GM23338 (cell line): Measurements from ENCODE around the gene OTUB2. TPM values are rescaled to one million over a fixed set of nuclear protein-coding genes. Genes with fewer than 3 reads are reported as not detected.
A peak's percentile ranks its signal among the peaks of the same experiment; 100 is the strongest.

Experiments used
- ATAC-seq: fragments of 200-7000 bp; cut with Tn5 transposase; 3 replicates; pipeline ENCODE4 v1.9.1; 2020
- DNase-seq: peaks from one replicate; pipeline ENCODE4 v3.0.0-alpha.2; 2015; ENCODE audit warnings: low spot score
- H2AFZ ChIP-seq: fragments of 200-600 bp; sonication (generic); 2 replicates; pipeline ENCODE4 v1.8.0; 2016; ENCODE audit warnings: antibody characterized with exemption, mild to moderate bottlenecking, moderate library complexity
- H3F3A ChIP-seq: fragments of 200-600 bp; sonication (generic); replicated peaks from 2 replicates; pipeline ENCODE4 v1.8.0; 2017; ENCODE audit warnings: antibody characterized with exemption, mixed run types, low read depth
- H3K27ac ChIP-seq: fragments of 200-600 bp; sonication (generic); 2 replicates; pipeline ENCODE4 v1.6.1; 2016; ENCODE audit warnings: low read depth
- H3K27me3 ChIP-seq: fragments of 200-600 bp; sonication (generic); 2 replicates; pipeline ENCODE4 v1.8.0; 2016; ENCODE audit warnings: mild to moderate bottlenecking, mixed run types, moderate library complexity; ENCODE audit not compliant: insufficient read depth
- H3K36me3 ChIP-seq: fragments of 200-600 bp; sonication (generic); 2 replicates; pipeline ENCODE4 v1.8.0; 2016; ENCODE audit warnings: mild to moderate bottlenecking; ENCODE audit not compliant: insufficient read depth
- H3K4me1 ChIP-seq: fragments of 200-600 bp; sonication (generic); 2 replicates; pipeline ENCODE4 v1.8.0; 2016; ENCODE audit warnings: mild to moderate bottlenecking, moderate library complexity; ENCODE audit not compliant: insufficient read depth
- H3K4me2 ChIP-seq: fragments of 200-600 bp; sonication (generic); 2 replicates; pipeline ENCODE4 v1.7.1; 2017; ENCODE audit warnings: mixed run types
- H3K4me3 ChIP-seq: fragments of 200-600 bp; sonication (generic); 2 replicates; pipeline ENCODE4 v1.6.1; 2016; ENCODE audit warnings: mixed run types
- H3K79me2 ChIP-seq: fragments of 200-600 bp; sonication (generic); replicated peaks from 2 replicates; pipeline ENCODE4 v1.8.0; 2017; ENCODE audit warnings: mild to moderate bottlenecking; ENCODE audit not compliant: insufficient read depth
- H3K9me2 ChIP-seq: fragments of 200-600 bp; sonication (generic); 2 replicates; pipeline ENCODE4 v1.8.0; 2017; ENCODE audit not compliant: insufficient read depth
- H4K20me1 ChIP-seq: fragments of 200-600 bp; sonication (generic); replicated peaks from 2 replicates; pipeline ENCODE4 v1.8.0; 2017; ENCODE audit warnings: mild to moderate bottlenecking; ENCODE audit not compliant: insufficient read depth
- H3K27ac Mint-ChIP-seq: 2 replicates; pipeline ENCODE4 v1.8.0; 2020; ENCODE audit warnings: inconsistent platforms, mild to moderate bottlenecking, moderate library complexity, mixed read lengths
- H3K27me3 Mint-ChIP-seq: 3 replicates; pipeline ENCODE4 v1.8.0; 2022; ENCODE audit warnings: low read depth, mild to moderate bottlenecking, moderate library complexity, mixed read lengths, inconsistent platforms; ENCODE audit not compliant: insufficient read depth, poor library complexity
- H3K36me3 Mint-ChIP-seq: 3 replicates; pipeline ENCODE4 v1.8.0; 2021; ENCODE audit warnings: low read depth, mild to moderate bottlenecking, inconsistent platforms, moderate library complexity, mixed read lengths
- H3K4me1 Mint-ChIP-seq: 3 replicates; pipeline ENCODE4 v1.8.0; 2020; ENCODE audit warnings: mild to moderate bottlenecking, inconsistent platforms, mixed read lengths
- H3K4me3 Mint-ChIP-seq: 3 replicates; pipeline ENCODE4 v1.8.0; 2021; ENCODE audit warnings: moderate library complexity, mild to moderate bottlenecking, inconsistent platforms, mixed read lengths
- H3K9me3 Mint-ChIP-seq: 3 replicates; pipeline ENCODE4 v1.8.0; 2020; ENCODE audit warnings: moderate library complexity, mild to moderate bottlenecking, inconsistent platforms, mixed read lengths
- CREB1 ChIP-seq: fragments of 250-450 bp; sonication (Bioruptor Pico); IDR thresholded peaks from 2 replicates; pipeline ENCODE4 v1.5.0; 2020; ENCODE audit warnings: low read depth, mild to moderate bottlenecking, moderate library complexity
- EZH2 ChIP-seq: fragments of 200-600 bp; sonication (generic); IDR thresholded peaks from one replicate; pipeline ENCODE4 v1.8.0; 2017; ENCODE audit warnings: antibody characterized with exemption, mild to moderate bottlenecking, low read depth; ENCODE audit not compliant: unreplicated experiment
- EZH2phosphoT487 ChIP-seq: fragments of 200-600 bp; sonication (generic); IDR thresholded peaks from one replicate; pipeline ENCODE4 v1.8.1; 2018; ENCODE audit warnings: antibody characterized with exemption; ENCODE audit not compliant: unreplicated experiment
- JUNB ChIP-seq: IDR thresholded peaks from one replicate; pipeline ENCODE4 v1.6.1; 2016; ENCODE audit warnings: antibody characterized with exemption; ENCODE audit not compliant: unreplicated experiment
- NANOG ChIP-seq: IDR thresholded peaks from 2 replicates; pipeline ENCODE4 v1.6.1; 2016; ENCODE audit warnings: antibody characterized with exemption, borderline replicate concordance
- POLR2AphosphoS5 ChIP-seq: IDR thresholded peaks from 2 replicates; pipeline ENCODE4 v1.6.1; 2016; ENCODE audit warnings: antibody characterized with exemption, low read depth
- STAT1 ChIP-seq: IDR thresholded peaks from one replicate; pipeline ENCODE4 v1.6.1; 2016; ENCODE audit warnings: antibody characterized with exemption; ENCODE audit not compliant: unreplicated experiment
- ZNF114 ChIP-seq: fragments of 250-450 bp; sonication (Bioruptor Pico); IDR thresholded peaks from 2 replicates; pipeline ENCODE4 v1.5.0; 2020; ENCODE audit warnings: mild to moderate bottlenecking, moderate library complexity
- ZNF331 ChIP-seq: fragments of 250-450 bp; sonication (Bioruptor Pico); IDR thresholded peaks from 2 replicates; pipeline ENCODE4 v1.5.0; 2020; ENCODE audit warnings: low read depth, mild to moderate bottlenecking, moderate library complexity
- polyA plus RNA-seq: library from polyadenylated mRNA; unstranded; fragments of >200 nt; fragmentation: Nextera tagmentation; extraction: Ambion mirVana; gene quantifications from 2 replicates; pipeline ENCODE4 v1.2.1, GENCODE V29; 2016
- total RNA-seq: library from RNA; depleted of rRNA; stranded (reverse); fragments of >200 nt; shearing (Covaris generic); gene quantifications from 2 replicates; pipeline ENCODE4 v1.2.3, GENCODE V29; 2014
- TF ChIP-seq, protein P1 (sequence below): IDR thresholded peaks from 2 replicates; pipeline ENCODE4 v1.6.1; 2016; ENCODE audit warnings: antibody characterized with exemption
- TF ChIP-seq, protein P2 (sequence below): IDR thresholded peaks from one replicate; pipeline ENCODE4 v1.6.1; 2018; ENCODE audit warnings: antibody characterized with exemption; ENCODE audit not compliant: unreplicated experiment
- TF ChIP-seq, protein P3 (sequence below), 2 experiments: fragments of 200-600 bp in 1 of 2; sonication (generic) in 1 of 2; conservative IDR thresholded peaks; 2 replicates each; pipeline versions ENCODE4 v1.5.1 to v1.6.1; 2016 to 2017; ENCODE audit warnings: antibody characterized with exemption in 2 of 2, low read depth in 2 of 2, mild to moderate bottlenecking in 2 of 2, moderate library complexity in 1 of 2

The OTUB2 gene
- total and polyA plus RNA-seq, 2 experiments from 2014 or later, result 2.1 to 4.1 TPM

DNA sequence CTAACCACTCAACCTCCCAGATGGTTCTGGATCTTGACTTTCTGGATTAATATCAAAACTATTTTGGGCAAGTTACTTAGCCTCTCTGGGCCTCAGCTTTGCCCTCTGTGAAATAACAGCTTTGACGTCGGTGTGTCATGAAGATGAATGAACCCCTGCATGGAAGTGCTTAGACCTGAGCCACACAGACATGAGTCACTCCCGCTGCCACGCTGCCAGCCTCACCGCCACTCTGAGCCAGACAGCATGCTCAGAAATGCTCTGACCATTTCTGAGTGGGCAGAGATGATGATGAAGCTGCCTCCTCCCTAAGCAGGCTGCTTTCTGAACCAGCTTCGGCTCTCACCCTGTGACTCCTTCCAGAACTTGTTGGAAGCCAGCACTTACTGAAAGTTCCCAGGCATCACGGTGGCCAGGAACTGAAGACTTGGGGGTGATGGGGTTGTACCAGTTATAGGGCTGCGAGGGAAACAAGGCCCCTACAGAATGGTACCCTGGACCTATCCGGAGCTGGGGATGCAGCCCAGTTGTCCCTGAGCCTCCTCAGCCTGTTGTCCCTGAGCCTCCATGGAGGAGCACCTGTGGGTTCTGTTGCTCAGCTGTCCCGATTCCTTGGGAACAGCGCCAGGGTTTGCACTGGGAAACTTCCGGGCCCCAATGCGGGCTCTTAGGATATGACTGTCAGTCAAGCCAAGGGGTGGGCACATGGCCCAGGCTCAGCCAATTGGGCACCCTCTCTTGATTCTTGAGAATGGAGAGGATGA lies 31.0 kb upstream of the OTUB2 start (continued):
- TF ChIP-seq, protein P1, sequence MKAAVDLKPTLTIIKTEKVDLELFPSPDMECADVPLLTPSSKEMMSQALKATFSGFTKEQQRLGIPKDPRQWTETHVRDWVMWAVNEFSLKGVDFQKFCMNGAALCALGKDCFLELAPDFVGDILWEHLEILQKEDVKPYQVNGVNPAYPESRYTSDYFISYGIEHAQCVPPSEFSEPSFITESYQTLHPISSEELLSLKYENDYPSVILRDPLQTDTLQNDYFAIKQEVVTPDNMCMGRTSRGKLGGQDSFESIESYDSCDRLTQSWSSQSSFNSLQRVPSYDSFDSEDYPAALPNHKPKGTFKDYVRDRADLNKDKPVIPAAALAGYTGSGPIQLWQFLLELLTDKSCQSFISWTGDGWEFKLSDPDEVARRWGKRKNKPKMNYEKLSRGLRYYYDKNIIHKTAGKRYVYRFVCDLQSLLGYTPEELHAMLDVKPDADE, result no peak
- no peak for TF ChIP-seq CREB1 (CRISPR knock-in tag)
- TF ChIP-seq, protein P2, sequence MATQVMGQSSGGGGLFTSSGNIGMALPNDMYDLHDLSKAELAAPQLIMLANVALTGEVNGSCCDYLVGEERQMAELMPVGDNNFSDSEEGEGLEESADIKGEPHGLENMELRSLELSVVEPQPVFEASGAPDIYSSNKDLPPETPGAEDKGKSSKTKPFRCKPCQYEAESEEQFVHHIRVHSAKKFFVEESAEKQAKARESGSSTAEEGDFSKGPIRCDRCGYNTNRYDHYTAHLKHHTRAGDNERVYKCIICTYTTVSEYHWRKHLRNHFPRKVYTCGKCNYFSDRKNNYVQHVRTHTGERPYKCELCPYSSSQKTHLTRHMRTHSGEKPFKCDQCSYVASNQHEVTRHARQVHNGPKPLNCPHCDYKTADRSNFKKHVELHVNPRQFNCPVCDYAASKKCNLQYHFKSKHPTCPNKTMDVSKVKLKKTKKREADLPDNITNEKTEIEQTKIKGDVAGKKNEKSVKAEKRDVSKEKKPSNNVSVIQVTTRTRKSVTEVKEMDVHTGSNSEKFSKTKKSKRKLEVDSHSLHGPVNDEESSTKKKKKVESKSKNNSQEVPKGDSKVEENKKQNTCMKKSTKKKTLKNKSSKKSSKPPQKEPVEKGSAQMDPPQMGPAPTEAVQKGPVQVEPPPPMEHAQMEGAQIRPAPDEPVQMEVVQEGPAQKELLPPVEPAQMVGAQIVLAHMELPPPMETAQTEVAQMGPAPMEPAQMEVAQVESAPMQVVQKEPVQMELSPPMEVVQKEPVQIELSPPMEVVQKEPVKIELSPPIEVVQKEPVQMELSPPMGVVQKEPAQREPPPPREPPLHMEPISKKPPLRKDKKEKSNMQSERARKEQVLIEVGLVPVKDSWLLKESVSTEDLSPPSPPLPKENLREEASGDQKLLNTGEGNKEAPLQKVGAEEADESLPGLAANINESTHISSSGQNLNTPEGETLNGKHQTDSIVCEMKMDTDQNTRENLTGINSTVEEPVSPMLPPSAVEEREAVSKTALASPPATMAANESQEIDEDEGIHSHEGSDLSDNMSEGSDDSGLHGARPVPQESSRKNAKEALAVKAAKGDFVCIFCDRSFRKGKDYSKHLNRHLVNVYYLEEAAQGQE, result no peak
- TF ChIP-seq NANOG, result no peak
- TF ChIP-seq ZNF114 (CRISPR knock-in tag), result no peak
- no peak for TF ChIP-seq EZH2
- no peak for TF ChIP-seq POLR2AphosphoS5

DNA sequence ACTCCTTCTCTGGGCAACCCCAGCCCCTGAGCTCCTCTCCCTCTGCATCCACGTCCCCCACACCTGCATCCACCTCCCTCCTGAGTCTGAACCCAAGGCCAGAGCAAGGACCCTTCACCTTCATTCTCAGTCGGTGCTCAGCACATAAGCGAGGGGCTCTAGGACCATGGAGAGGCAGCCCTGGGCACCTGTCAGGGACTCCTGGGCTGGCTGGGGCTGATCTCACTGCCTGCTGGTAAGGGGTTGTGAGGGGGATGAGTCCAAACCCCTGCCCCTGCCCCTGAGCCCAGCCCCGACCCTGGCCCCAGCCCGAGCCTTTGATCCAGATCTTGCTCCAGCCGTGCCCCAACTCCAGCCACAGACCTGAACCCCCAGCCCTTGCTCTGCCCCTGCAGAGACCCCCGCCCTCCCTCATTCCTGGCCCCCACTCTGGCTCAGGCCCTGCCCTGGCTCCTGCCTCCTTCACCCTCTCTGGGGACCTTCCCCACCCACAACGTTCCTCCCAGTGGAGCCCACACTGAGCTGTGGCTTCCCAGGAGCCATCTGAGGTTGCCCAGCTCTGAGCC lies 29.9 kb upstream of the OTUB2 start:
- H3K4me1 ChIP-seq, result no peaks in the 10 kb centered on the region
- H3K27ac Mint-ChIP-seq, result no peak overlapping the region
- no peaks in the 10 kb centered on the region for H3K79me2 ChIP-seq
- H3K27ac ChIP-seq, result no peak overlapping the region
- H3K4me3 ChIP-seq, result no peak overlapping the region
- no peaks in the 10 kb centered on the region for H3K9me2 ChIP-seq
- ATAC-seq, result peak; percentile 51
- no peaks in the 10 kb centered on the region for H3F3A ChIP-seq
- H3K27me3 Mint-ChIP-seq, result peaks cover 11% of the 10 kb centered on the region
- H3K4me1 Mint-ChIP-seq, result peaks cover 6% of the 10 kb centered on the region
- no peak overlapping the region for H3K4me2 ChIP-seq
- no peaks in the 10 kb centered on the region for H3K36me3 ChIP-seq
- H3K9me3 Mint-ChIP-seq, result no peaks in the 10 kb centered on the region
- no peaks in the 10 kb centered on the region for H4K20me1 ChIP-seq
- no peak for DNase-seq
- H3K36me3 Mint-ChIP-seq, result no peaks in the 10 kb centered on the region
- no peaks in the 10 kb centered on the region for H3K27me3 ChIP-seq
- no peak overlapping the region for H3K4me3 Mint-ChIP-seq
- peak overlapping the region; percentile 87; the same call in 1 of the 2 replicates for H2AFZ ChIP-seq
- TF ChIP-seq ZNF331 (no peak), CREB1 (CRISPR knock-in tag) (no peak), JUNB (no peak), EZH2phosphoT487 (no peak), EZH2 (no peak), STAT1 (no peak)
- TF ChIP-seq, protein P2, result no peak
- TF ChIP-seq, protein P3, sequence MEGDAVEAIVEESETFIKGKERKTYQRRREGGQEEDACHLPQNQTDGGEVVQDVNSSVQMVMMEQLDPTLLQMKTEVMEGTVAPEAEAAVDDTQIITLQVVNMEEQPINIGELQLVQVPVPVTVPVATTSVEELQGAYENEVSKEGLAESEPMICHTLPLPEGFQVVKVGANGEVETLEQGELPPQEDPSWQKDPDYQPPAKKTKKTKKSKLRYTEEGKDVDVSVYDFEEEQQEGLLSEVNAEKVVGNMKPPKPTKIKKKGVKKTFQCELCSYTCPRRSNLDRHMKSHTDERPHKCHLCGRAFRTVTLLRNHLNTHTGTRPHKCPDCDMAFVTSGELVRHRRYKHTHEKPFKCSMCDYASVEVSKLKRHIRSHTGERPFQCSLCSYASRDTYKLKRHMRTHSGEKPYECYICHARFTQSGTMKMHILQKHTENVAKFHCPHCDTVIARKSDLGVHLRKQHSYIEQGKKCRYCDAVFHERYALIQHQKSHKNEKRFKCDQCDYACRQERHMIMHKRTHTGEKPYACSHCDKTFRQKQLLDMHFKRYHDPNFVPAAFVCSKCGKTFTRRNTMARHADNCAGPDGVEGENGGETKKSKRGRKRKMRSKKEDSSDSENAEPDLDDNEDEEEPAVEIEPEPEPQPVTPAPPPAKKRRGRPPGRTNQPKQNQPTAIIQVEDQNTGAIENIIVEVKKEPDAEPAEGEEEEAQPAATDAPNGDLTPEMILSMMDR (conservative IDR thresholded peaks at IDR 0.05; ENCODE audit: low read depth in 2 of 2), result no peak
